ENCODE measurements around the gene SLC2A8.

The SLC2A8 gene

GRCh38 chr9:127437497-127438264, 40.7 kb downstream of the SLC2A8 start:
- peak in 1 of 4 experiments; percentile 27 for DNase-seq

GRCh38 chr9:127438394-127438793, 41.4 kb downstream of the SLC2A8 start:
- no peak for DNase-seq

GRCh38 chr9:127444283-127444920, 47.4 kb downstream of the SLC2A8 start:
- DNase-seq = no peak

- no peak for DNase-seq
Observed at GRCh38 chr9:127444921-127445850, 48.2 kb downstream of the SLC2A8 start.

GRCh38 chr9:127445851-127446712, 49.1 kb downstream of the SLC2A8 start:
- DNase-seq = no peak

GRCh38 chr9:127446713-127447415, 49.9 kb downstream of the SLC2A8 start:
- DNase-seq = no peak

GRCh38 chr9:127447416-127448111, 50.6 kb downstream of the SLC2A8 start:
- no peak for DNase-seq

GRCh38 chr9:127448112-127448805, 51.3 kb downstream of the SLC2A8 start:
- no peak for DNase-seq

- DNase-seq = no peak
Observed at GRCh38 chr9:127449332-127449966, 52.5 kb downstream of the SLC2A8 start.

- peak in 3 of 4 experiments; percentile 23 to 28 (median 26) for DNase-seq
Observed at GRCh38 chr9:127450243-127450760, 53.3 kb downstream of the SLC2A8 start.

GRCh38 chr9:127450830-127451607, 54.0 kb downstream of the SLC2A8 start, which contains the start of the genes LRSAM1 and RPL12:
TSS of gene LRSAM1 (plus strand) at chr9:127451510. CDS start at chr9:127454528, 3,018 bp downstream.
TSS of gene RPL12 (minus strand) at chr9:127451406. CDS start at chr9:127451317, 89 bp downstream.
- peak; percentile 97 to 99 (median 98) for DNase-seq

- DNase-seq = no peak
Observed at GRCh38 chr9:127451608-127451857, 54.6 kb downstream of the SLC2A8 start.

GRCh38 chr9:127451858-127452656, 55.1 kb downstream of the SLC2A8 start:
- peak; percentile 30 to 70 (median 51) for DNase-seq

- DNase-seq = no peak
Observed at GRCh38 chr9:127452691-127453090, 55.7 kb downstream of the SLC2A8 start.

- peak; percentile 69 to 84 (median 76) for DNase-seq
Observed at GRCh38 chr9:127455324-127455992, 58.5 kb downstream of the SLC2A8 start.

- DNase-seq = no peak
Observed at GRCh38 chr9:127457191-127457878, 60.4 kb downstream of the SLC2A8 start.

Measured in suppressor macrophage (primary cell).